ENCODE data around the gene B3GALT4. TPM values are rescaled to one million over a fixed set of nuclear protein-coding genes. Genes with fewer than 3 reads are reported as not detected.

B3GALT4 gene
- total and polyA plus RNA-seq, 2 of the 13 experiments (the other 11 are each of a cell fraction or from before 2014, with no cell fraction given): 0.04 to 0.27 TPM

DNA sequence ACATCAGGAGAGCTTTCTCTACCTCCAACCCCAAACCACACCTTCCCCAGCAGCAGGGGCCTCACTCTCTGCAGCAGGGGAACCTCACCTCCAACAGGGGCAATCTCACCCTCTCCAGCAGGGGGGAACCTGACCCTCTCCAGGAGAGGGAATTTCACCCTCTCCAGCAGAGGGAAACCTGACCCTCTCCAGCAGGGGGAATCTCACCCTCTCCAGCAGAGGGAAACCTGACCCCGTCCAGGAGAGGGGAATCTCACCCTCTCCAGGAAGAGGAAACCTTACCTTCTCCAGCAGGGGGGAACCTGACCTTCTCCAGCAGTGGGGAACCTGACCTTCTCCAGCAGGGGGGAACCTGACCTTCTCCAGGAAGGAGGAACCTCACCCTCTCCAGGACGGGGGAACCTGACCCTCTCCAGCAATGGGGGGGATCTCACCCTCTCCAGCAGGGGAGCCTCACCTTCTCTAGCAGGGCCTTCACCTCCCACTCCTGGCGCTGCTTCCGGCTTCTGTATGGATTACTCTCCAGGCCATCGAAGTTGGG lies 3.1 kb downstream of the B3GALT4 start (continued):
- TF ChIP-seq, protein P1, sequence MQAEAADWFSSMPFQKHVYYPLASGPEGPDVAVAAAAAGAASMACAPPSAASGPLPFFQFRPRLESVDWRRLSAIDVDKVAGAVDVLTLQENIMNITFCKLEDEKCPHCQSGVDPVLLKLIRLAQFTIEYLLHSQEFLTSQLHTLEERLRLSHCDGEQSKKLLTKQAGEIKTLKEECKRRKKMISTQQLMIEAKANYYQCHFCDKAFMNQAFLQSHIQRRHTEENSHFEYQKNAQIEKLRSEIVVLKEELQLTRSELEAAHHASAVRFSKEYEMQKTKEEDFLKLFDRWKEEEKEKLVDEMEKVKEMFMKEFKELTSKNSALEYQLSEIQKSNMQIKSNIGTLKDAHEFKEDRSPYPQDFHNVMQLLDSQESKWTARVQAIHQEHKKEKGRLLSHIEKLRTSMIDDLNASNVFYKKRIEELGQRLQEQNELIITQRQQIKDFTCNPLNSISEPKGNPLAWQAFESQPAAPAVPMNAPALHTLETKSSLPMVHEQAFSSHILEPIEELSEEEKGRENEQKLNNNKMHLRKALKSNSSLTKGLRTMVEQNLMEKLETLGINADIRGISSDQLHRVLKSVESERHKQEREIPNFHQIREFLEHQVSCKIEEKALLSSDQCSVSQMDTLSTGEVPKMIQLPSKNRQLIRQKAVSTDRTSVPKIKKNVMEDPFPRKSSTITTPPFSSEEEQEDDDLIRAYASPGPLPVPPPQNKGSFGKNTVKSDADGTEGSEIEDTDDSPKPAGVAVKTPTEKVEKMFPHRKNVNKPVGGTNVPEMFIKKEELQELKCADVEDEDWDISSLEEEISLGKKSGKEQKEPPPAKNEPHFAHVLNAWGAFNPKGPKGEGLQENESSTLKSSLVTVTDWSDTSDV (CRISPR knock-in tag; IDR thresholded peaks at IDR 0.05): no peak
- peak; percentile 61 for TF ChIP-seq NR2F6 (IDR thresholded peaks at IDR 0.05)
- TF ChIP-seq NR2F6 (CRISPR knock-in tag; IDR thresholded peaks at IDR 0.05): peak; percentile 28; the same call in 1 of the 2 replicates
- no peak for TF ChIP-seq KLF9 (CRISPR knock-in tag; IDR thresholded peaks at IDR 0.05; ENCODE audit: low read depth)
- 0 out of 2 replicates have a peak, but pooled peaks have one; percentile 25 for TF ChIP-seq ZFX (CRISPR knock-in tag; IDR thresholded peaks at IDR 0.05; ENCODE audit: low read depth)
- TF ChIP-seq ZNF773 (CRISPR knock-in tag; IDR thresholded peaks at IDR 0.05; ENCODE audit: borderline replicate concordance): no peak
- TF ChIP-seq, protein P2, sequence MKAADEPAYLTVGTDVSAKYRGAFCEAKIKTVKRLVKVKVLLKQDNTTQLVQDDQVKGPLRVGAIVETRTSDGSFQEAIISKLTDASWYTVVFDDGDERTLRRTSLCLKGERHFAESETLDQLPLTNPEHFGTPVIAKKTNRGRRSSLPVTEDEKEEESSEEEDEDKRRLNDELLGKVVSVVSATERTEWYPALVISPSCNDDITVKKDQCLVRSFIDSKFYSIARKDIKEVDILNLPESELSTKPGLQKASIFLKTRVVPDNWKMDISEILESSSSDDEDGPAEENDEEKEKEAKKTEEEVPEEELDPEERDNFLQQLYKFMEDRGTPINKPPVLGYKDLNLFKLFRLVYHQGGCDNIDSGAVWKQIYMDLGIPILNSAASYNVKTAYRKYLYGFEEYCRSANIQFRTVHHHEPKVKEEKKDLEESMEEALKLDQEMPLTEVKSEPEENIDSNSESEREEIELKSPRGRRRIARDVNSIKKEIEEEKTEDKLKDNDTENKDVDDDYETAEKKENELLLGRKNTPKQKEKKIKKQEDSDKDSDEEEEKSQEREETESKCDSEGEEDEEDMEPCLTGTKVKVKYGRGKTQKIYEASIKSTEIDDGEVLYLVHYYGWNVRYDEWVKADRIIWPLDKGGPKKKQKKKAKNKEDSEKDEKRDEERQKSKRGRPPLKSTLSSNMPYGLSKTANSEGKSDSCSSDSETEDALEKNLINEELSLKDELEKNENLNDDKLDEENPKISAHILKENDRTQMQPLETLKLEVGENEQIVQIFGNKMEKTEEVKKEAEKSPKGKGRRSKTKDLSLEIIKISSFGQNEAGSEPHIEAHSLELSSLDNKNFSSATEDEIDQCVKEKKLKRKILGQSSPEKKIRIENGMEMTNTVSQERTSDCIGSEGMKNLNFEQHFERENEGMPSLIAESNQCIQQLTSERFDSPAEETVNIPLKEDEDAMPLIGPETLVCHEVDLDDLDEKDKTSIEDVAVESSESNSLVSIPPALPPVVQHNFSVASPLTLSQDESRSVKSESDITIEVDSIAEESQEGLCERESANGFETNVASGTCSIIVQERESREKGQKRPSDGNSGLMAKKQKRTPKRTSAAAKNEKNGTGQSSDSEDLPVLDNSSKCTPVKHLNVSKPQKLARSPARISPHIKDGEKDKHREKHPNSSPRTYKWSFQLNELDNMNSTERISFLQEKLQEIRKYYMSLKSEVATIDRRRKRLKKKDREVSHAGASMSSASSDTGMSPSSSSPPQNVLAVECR (CRISPR knock-in tag; IDR thresholded peaks at IDR 0.05; ENCODE audit: borderline replicate concordance): peak; percentile 75
- TF ChIP-seq ZNF777 (CRISPR knock-in tag; IDR thresholded peaks at IDR 0.05): 0 out of 2 replicates have a peak, but pooled peaks have one; percentile 28
- TF ChIP-seq HNRNPH1 (optimal IDR thresholded peaks at IDR 0.05; ENCODE audit: low read depth, low read length): no peak
- TF ChIP-seq ARID5B (CRISPR knock-in tag; IDR thresholded peaks at IDR 0.05): 0 out of 2 replicates have a peak, but pooled peaks have one; percentile 13
- TF ChIP-seq NR2F2 (IDR thresholded peaks at IDR 0.05; ENCODE audit: borderline replicate concordance, low read depth): peak; percentile 12; the same call in 1 of the 2 replicates
- TF ChIP-seq REL (CRISPR knock-in tag; conservative IDR thresholded peaks at IDR 0.05): no peak
- peak; percentile 53; the same call in 1 of the 2 replicates for TF ChIP-seq IRF2 (CRISPR knock-in tag; IDR thresholded peaks at IDR 0.05)
- no peak for TF ChIP-seq HMGA1 (CRISPR knock-in tag; conservative IDR thresholded peaks at IDR 0.05)
- peak; percentile 48; the same call in 1 of the 2 replicates for TF ChIP-seq ZNF614 (CRISPR knock-in tag; IDR thresholded peaks at IDR 0.05; ENCODE audit: borderline replicate concordance)
- no peak for TF ChIP-seq ZNF281 (CRISPR knock-in tag; IDR thresholded peaks at IDR 0.05; ENCODE audit: borderline replicate concordance)
- TF ChIP-seq ZFY (CRISPR knock-in tag; IDR thresholded peaks at IDR 0.05): no peak
